ENCODE data around the gene THAP6.

The THAP6 gene

GRCh38 chr4:75564023-75564422 is 49.8 kb downstream of the THAP6 start:
- Histone ChIP-seq H3K9ac (ENCODE audit: low read length in 5 of 5) (no peak overlapping the region), H3K36me3 (ENCODE audit: control insufficient read depth in 5 of 5, insufficient read depth in 5 of 5, low read length in 5 of 5) (no peaks in the 10 kb centered on the region), H3K27ac (ENCODE audit: low read depth, low read length) (no peak overlapping the region), H3K27me3 (ENCODE audit: control insufficient read depth in 5 of 5, insufficient read depth in 4 of 5, low read length in 5 of 5) (no peaks in the 10 kb centered on the region), H3K4me3 (ENCODE audit: low read depth in 1 of 5, low read length in 5 of 5) (no peak overlapping the region), H3K9me3 (ENCODE audit: control insufficient read depth in 5 of 5, low read length in 5 of 5) (no peaks in the 10 kb centered on the region), H3K4me1 (ENCODE audit: control insufficient read depth in 5 of 5, insufficient read depth in 5 of 5, low read length in 5 of 5) (peaks cover 0 to 6% (median 0%) of the 10 kb centered on the region in 5 donors)

GRCh38 chr4:75565481-75565880 is 51.2 kb downstream of the THAP6 start:
- no peak overlapping the region for H3K4me3 ChIP-seq (ENCODE audit: low read depth in 1 of 5, low read length in 5 of 5)
- no peak overlapping the region for H3K27ac ChIP-seq (ENCODE audit: low read depth, low read length)
- no peaks in the 10 kb centered on the region for H3K9me3 ChIP-seq (ENCODE audit: control insufficient read depth in 5 of 5, low read length in 5 of 5)
- H3K27me3 ChIP-seq (ENCODE audit: control insufficient read depth in 5 of 5, insufficient read depth in 4 of 5, low read length in 5 of 5): no peaks in the 10 kb centered on the region
- peaks cover 0 to 6% (median 0%) of the 10 kb centered on the region in 5 donors for H3K4me1 ChIP-seq (ENCODE audit: control insufficient read depth in 5 of 5, insufficient read depth in 5 of 5, low read length in 5 of 5)
- H3K36me3 ChIP-seq (ENCODE audit: control insufficient read depth in 5 of 5, insufficient read depth in 5 of 5, low read length in 5 of 5): no peaks in the 10 kb centered on the region
- no peak overlapping the region for H3K9ac ChIP-seq (ENCODE audit: low read length in 5 of 5)

- no peaks in the 10 kb centered on the region for H3K36me3 ChIP-seq (ENCODE audit: control insufficient read depth in 5 of 5, insufficient read depth in 5 of 5, low read length in 5 of 5)
- H3K4me3 ChIP-seq (ENCODE audit: low read depth in 1 of 5, low read length in 5 of 5): no peak overlapping the region
- H3K27me3 ChIP-seq (ENCODE audit: control insufficient read depth in 5 of 5, insufficient read depth in 4 of 5, low read length in 5 of 5): no peaks in the 10 kb centered on the region
- H3K4me1 ChIP-seq (ENCODE audit: control insufficient read depth in 5 of 5, insufficient read depth in 5 of 5, low read length in 5 of 5): peaks cover 0 to 6% (median 0%) of the 10 kb centered on the region in 5 donors
- no peaks in the 10 kb centered on the region for H3K9me3 ChIP-seq (ENCODE audit: control insufficient read depth in 5 of 5, low read length in 5 of 5)
- no peak overlapping the region for H3K9ac ChIP-seq (ENCODE audit: low read length in 5 of 5)
- no peak overlapping the region for H3K27ac ChIP-seq (ENCODE audit: low read depth, low read length)
Measured at GRCh38 chr4:75566911-75567310, 52.6 kb downstream of the THAP6 start.

- Histone ChIP-seq H3K9me3 (ENCODE audit: control insufficient read depth in 5 of 5, low read length in 5 of 5) (no peaks in the 10 kb centered on the region), H3K36me3 (ENCODE audit: control insufficient read depth in 5 of 5, insufficient read depth in 5 of 5, low read length in 5 of 5) (no peaks in the 10 kb centered on the region), H3K27ac (ENCODE audit: low read depth, low read length) (no peak overlapping the region), H3K4me1 (ENCODE audit: control insufficient read depth in 5 of 5, insufficient read depth in 5 of 5, low read length in 5 of 5) (peaks cover 0 to 6% (median 0%) of the 10 kb centered on the region in 5 donors), H3K9ac (ENCODE audit: low read length in 5 of 5) (no peak overlapping the region), H3K27me3 (ENCODE audit: control insufficient read depth in 5 of 5, insufficient read depth in 4 of 5, low read length in 5 of 5) (no peaks in the 10 kb centered on the region), H3K4me3 (ENCODE audit: low read depth in 1 of 5, low read length in 5 of 5) (no peak overlapping the region)
Measured at GRCh38 chr4:75567725-75568124, 53.5 kb downstream of the THAP6 start.

All from subcutaneous abdominal adipose tissue (tissue), 5 donors.